COLO829 (cell line): ENCODE results near the gene NDUFS3.
"Not testable (repeated sequence)": the region's sequence is repeated elsewhere in the genome, so short reads cannot be mapped to it uniquely, and the experiment has no call there.

Experiments
- DNase-seq: peaks from one replicate; pipeline ENCODE4 v3.0.0; 2012; ENCODE audit warnings: low spot score

Gene NDUFS3

GRCh38 chr11:47578524-47579494 is at the start of gene NDUFS3, which contains the start of gene KBTBD4:
Gene NDUFS3 (plus strand): TSS chr11:47579074. CDS start chr11:47579092, 18 bp downstream.
Gene KBTBD4 (minus strand): TSS chr11:47578970. CDS start chr11:47578951, 19 bp downstream.
- DNase-seq, result peak; percentile 95

DNA sequence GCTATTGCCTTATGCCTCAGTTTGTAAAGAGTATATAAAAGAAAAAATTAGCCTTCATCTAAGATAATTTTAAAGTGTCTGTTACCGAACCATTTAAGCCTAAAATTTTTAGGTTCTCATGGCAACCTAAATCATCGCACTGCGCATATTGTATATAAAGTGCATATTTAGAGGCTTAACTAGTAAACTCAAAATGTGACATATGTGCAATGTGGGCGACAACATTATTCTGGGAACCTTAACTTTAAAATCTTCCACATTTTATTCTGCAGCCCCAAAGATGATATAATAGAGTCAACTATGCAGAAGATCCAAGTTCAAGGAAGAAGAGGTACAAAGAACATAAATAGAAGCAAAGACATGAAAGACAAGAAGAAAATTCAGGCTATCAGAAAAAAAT is 48.9 kb upstream of the NDUFS3 start:
- DNase-seq, result no peak

GRCh38 chr11:47530721-47531120 is 48.2 kb upstream of the NDUFS3 start:
- DNase-seq, result not testable (repeated sequence)

DNA sequence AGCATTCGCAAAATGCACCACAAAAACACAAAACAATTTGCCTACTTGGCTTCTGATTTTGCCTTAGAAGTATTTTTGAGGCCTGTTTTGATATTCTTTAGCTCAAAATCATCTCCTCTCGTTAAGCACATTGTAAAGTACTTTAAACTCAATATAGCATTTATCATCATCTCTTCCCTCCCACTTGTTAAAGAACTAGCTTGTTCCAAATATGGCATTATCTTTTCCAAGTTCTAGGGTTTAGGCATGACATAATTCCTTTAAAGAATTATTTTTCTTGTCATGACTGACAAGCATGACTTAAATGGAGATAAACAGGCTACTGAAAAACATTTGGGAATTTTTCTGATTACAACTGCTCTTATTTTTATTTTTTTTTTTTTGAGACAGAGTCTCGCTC is 47.2 kb upstream of the NDUFS3 start:
- DNase-seq, result no peak

- DNase-seq, result no peak
Observed at GRCh38 chr11:47532597-47533213, 46.2 kb upstream of the NDUFS3 start.

DNA sequence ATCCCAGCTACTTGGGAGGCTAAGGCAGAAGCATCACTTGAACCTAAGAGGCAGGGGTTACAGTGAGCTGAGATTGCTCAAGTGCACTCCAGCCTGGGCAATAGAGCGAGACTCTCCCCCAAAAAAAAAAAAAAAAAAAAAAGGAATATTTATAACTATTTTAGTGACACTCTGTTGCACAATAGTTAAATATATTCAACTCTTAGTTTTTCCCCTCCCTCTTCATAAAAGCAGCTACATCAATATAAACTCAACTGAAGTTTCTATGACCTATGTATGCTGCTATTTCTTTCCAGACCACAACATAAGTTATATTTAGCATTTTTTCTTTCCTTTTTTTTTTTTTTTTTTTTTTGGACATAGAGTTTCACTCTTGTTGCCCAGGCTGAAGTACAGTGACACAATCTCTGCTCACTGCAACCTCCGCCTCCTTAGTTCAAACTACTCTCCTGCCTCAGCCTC is 45.2 kb upstream of the NDUFS3 start:
- DNase-seq, result no peak

GRCh38 chr11:47534704-47535251 is 44.1 kb upstream of the NDUFS3 start:
- DNase-seq, result no peak

DNA sequence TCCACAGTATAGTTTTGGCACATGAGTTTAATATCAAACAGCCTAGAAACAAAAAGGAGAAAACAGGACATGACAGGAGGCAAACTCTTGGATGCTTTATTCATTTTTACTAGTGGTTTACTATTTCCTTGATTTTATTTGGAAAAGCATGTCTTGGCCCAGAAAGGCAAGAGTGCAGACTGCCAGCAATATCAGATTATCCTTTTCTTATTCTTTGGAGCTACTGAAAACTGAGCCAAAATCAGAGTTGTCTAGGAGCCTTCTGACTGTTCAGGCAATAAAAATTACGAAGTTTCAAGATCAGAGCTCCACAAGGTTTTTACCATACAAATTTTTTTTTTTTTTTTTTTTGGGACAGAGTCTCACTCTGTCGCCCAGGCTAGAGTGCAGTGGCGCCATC is 42.0 kb upstream of the NDUFS3 start:
- no peak for DNase-seq

- no peak for DNase-seq
Observed at GRCh38 chr11:47538741-47539565, 39.9 kb upstream of the NDUFS3 start.

GRCh38 chr11:47539681-47540039 is 39.2 kb upstream of the NDUFS3 start:
- DNase-seq, result no peak

- no peak for DNase-seq
Observed at GRCh38 chr11:47541070-47541469, 37.8 kb upstream of the NDUFS3 start.

- DNase-seq, result no peak
Observed at GRCh38 chr11:47545298-47545697, 33.6 kb upstream of the NDUFS3 start.

DNA sequence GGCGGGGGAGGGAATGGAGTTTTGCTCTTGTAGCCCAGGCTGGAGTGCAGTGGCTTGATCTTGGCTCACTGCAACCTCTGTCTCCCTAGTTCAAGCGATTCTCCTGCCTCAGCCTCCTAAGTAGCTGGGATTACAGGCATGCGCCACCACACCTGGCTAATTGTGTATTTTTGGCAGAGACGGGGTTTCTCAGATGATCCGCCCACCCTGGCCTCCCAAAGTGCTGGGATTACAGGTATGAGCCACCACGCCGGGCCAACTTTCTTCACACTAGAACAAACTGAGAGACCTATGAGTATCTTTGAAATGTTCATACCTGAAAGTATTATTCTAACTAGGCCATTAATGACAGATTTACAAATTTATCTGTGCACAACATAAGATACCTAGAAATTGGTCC is 32.6 kb upstream of the NDUFS3 start:
- DNase-seq, result not testable (repeated sequence)

DNA sequence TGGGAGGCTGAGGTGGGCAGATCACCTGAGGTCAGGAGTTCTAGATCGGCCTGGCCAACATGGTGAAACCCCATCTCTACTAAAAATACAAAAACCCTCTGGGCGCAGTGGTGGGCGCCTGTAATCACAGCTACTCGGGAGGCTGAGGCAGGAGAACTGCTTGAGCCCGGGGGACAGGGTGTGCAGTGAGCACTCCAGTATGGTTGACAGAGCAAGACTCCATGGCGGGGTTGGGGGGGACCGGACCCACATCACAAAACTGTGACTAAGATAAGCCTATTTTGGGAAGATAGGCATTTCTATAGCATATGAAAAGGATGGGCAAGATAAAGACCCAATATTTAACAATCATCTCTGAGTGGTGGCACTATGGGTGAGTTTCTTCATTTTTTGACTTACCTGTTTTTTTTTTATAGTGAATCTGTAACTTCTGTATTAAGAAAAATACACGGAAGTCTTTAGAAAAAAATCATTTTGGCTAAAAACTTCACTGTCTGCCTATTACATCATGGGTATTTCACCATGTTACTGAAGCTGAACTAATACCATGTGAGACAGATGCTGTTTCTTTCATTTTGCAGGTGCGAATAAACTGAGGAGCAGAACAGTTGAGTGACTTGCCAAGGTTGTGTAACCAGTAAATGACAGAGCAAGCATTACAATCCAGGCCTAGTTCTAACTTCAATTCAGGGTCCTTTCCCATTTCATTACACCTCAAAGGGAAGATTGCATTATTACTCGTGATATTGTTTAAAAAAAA is 28.4 kb upstream of the NDUFS3 start:
- DNase-seq, result no peak

GRCh38 chr11:47551086-47551485 is 27.8 kb upstream of the NDUFS3 start:
- peak; percentile 31 for DNase-seq

- no peak for DNase-seq
Observed at GRCh38 chr11:47552056-47552565, 26.8 kb upstream of the NDUFS3 start.

GRCh38 chr11:47552566-47553405 is 26.1 kb upstream of the NDUFS3 start, which contains the start of gene CELF1:
Gene CELF1 (minus strand): TSS chr11:47553132. CDS start chr11:47499523, 53,609 bp downstream.
- peak; percentile 61 for DNase-seq

DNA sequence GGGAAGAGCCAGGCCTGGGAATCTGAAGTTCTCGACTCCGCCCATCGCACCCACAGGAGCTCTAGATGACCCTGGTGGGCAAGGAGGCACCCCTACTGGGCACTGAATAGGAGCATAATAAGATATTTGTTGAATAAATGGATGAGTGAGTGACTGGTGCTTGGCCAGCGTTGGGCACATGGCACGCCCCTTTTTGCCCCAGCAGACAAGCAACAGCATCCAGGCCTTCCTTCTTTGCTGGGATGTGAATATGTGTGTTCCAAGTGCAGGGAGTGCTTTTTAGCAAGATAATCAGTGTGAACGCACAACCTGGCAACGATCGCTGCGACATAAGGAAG is 25.5 kb upstream of the NDUFS3 start:
- DNase-seq, result no peak

DNA sequence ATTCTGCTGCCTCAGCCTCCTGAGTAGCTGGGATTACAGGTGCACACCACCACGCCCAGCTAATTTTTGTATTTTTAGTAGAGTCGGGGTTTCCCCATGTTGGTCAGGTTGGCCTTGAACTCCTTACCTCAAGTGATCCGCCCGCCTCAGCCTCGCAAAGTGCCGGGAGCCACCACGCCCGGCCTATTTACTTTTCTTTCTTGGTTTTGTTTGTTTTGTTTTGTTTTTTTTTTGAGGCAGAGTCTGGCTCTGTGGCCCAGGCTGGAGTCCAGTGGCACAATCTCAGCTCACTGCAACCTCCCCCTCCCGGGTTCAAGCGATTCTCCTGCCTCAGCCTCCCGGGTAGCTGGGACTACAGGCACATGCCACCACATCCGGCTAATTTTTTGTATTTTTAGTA is 21.9 kb upstream of the NDUFS3 start:
- not testable (repeated sequence) for DNase-seq

DNA sequence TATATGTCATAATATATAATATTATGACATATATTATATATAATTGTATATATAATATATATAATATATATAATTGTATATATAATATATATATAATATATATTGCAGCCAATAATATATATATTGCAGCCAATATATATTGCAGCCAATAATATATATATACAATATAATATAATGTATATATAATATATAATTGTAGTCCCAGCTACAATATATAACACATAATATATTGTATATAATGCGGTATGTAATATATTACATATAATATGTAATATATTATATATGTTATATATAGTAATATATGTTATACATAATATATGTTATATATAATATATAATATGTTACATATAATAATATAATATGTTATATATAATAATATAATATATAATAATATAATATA is 20.2 kb upstream of the NDUFS3 start:
- DNase-seq, result no peak
